HepG2 (cell line): Measurements from ENCODE around the gene RBBP5. TPM values are rescaled to one million over a fixed set of nuclear protein-coding genes. Genes with fewer than 3 reads are reported as not detected.

Experiments
- CBX5 ChIP-seq: sonication (generic); formaldehyde crosslinking; IDR thresholded peaks from 2 replicates; pipeline ENCODE4 v1.4.0; 2020; ENCODE audit warnings: missing genetic modification reagents, borderline replicate concordance
- DR1 ChIP-seq: sonication (generic); formaldehyde crosslinking; IDR thresholded peaks from 2 replicates; pipeline ENCODE4 v1.8.0; 2021; ENCODE audit warnings: mild to moderate bottlenecking, missing genetic modification reagents, inconsistent platforms
- HHEX ChIP-seq: IDR thresholded peaks from 2 replicates; pipeline ENCODE4 v1.6.1; 2016; ENCODE audit warnings: control low read depth
- HNF4A ChIP-seq: sonication (generic); formaldehyde crosslinking; IDR thresholded peaks from 2 replicates; pipeline ENCODE4 v1.4.0; 2020; ENCODE audit warnings: missing genetic modification reagents
- IRF2 ChIP-seq: IDR thresholded peaks from 2 replicates; pipeline ENCODE4 v1.6.1; 2018; ENCODE audit warnings: missing genetic modification reagents, missing compliant biosample characterization
- MBNL3 ChIP-seq: fragments of 250-450 bp; sonication (Bioruptor Pico); conservative IDR thresholded peaks from 2 replicates; pipeline ENCODE4 v1.8.0; 2022; ENCODE audit warnings: mild to moderate bottlenecking, inconsistent platforms
- MED1 ChIP-seq: sonication (generic); formaldehyde crosslinking; IDR thresholded peaks from 2 replicates; pipeline ENCODE4 v1.4.0; 2020; ENCODE audit warnings: missing genetic modification reagents
- RAD21 ChIP-seq: fragments of 450-650 bp; formaldehyde crosslinking; IDR thresholded peaks from 2 replicates; pipeline ENCODE4 v1.5.0; 2020; ENCODE audit warnings: mild to moderate bottlenecking
- SMARCC2 ChIP-seq: fragments of 450-650 bp; IDR thresholded peaks from 2 replicates; pipeline ENCODE4 v1.6.1; 2017; ENCODE audit warnings: antibody characterized with exemption, mild to moderate bottlenecking
- TBX2 ChIP-seq: sonication (generic); formaldehyde crosslinking; IDR thresholded peaks from 2 replicates; pipeline ENCODE4 v1.5.0; 2020; ENCODE audit warnings: missing genetic modification reagents, mild to moderate bottlenecking, borderline replicate concordance
- TEAD2 ChIP-seq: sonication (generic); formaldehyde crosslinking; IDR thresholded peaks from 2 replicates; pipeline ENCODE4 v1.9.0; 2021; ENCODE audit warnings: missing genetic modification reagents
- ZFAT ChIP-seq: sonication (generic); formaldehyde crosslinking; conservative IDR thresholded peaks from 2 replicates; pipeline ENCODE4 v1.8.1; 2023; ENCODE audit warnings: missing genetic modification reagents, inconsistent platforms
- ZFP36L2 ChIP-seq: sonication (generic); formaldehyde crosslinking; IDR thresholded peaks from 2 replicates; pipeline ENCODE4 v1.4.0; 2020; ENCODE audit warnings: missing genetic modification reagents
- ZNF121 ChIP-seq: sonication (generic); formaldehyde crosslinking; IDR thresholded peaks from 2 replicates; pipeline ENCODE4 v1.5.0; 2020; ENCODE audit warnings: mild to moderate bottlenecking, missing genetic modification reagents
- ZNF431 ChIP-seq: sonication (generic); formaldehyde crosslinking; IDR thresholded peaks from 2 replicates; pipeline ENCODE4 v1.9.0; 2022; ENCODE audit warnings: missing genetic modification reagents, low read depth, mild to moderate bottlenecking, borderline replicate concordance
- ZNF510 ChIP-seq: sonication (generic); formaldehyde crosslinking; IDR thresholded peaks from 2 replicates; pipeline ENCODE4 v1.4.0; 2020; ENCODE audit warnings: low read depth, mild to moderate bottlenecking, missing genetic modification reagents
- ZNF556 ChIP-seq: sonication (generic); formaldehyde crosslinking; IDR thresholded peaks from 2 replicates; pipeline ENCODE4 v1.4.0; 2020; ENCODE audit warnings: mild to moderate bottlenecking, missing genetic modification reagents, borderline replicate concordance
- ZNF781 ChIP-seq: sonication (generic); formaldehyde crosslinking; IDR thresholded peaks from 2 replicates; pipeline ENCODE4 v1.5.1; 2020; ENCODE audit warnings: borderline replicate concordance, mild to moderate bottlenecking, missing genetic modification reagents; ENCODE audit errors: not compliant biosample characterization
- ZNF788 ChIP-seq: sonication (generic); formaldehyde crosslinking; IDR thresholded peaks from 2 replicates; pipeline ENCODE4 v1.5.0; 2020; ENCODE audit warnings: mild to moderate bottlenecking, missing genetic modification reagents, borderline replicate concordance
- ZSCAN21 ChIP-seq: sonication (generic); formaldehyde crosslinking; IDR thresholded peaks from 2 replicates; pipeline ENCODE4 v1.8.0; 2022; ENCODE audit warnings: mild to moderate bottlenecking, missing genetic modification reagents, moderate library complexity, borderline replicate concordance
- ZSCAN30 ChIP-seq: sonication (generic); formaldehyde crosslinking; IDR thresholded peaks from 2 replicates; pipeline ENCODE4 v1.5.0; 2020; ENCODE audit warnings: mild to moderate bottlenecking, missing genetic modification reagents
- polyA plus RNA-seq, 8 experiments: library from polyadenylated mRNA; depleted of rRNA in 3 of 8; stranded (reverse) in 7 of 8; unstranded in 1 of 8; fragments of >200 nt; fragmentation: Illumina TruSeq in 4 of 8; extraction: Trizol in 4 of 8; gene quantifications; 2 replicates each; pipeline versions ENCODE4 v1.2.1 to v1.2.3, GENCODE V29; 2011 to 2016; ENCODE audit warnings: low read depth in 4 of 8, missing spikeins in 1 of 8, mixed read lengths in 1 of 8; ENCODE audit not compliant: insufficient read depth in 1 of 8
- total RNA-seq, 5 experiments: library from RNA; depleted of rRNA; stranded (reverse); fragments of >200 nt; fragmentation: Illumina TruSeq; extraction: Trizol; gene quantifications; 2 replicates each; pipeline ENCODE4 v1.2.3, GENCODE V29; 2016; ENCODE audit warnings: low read depth in 1 of 5
- TF ChIP-seq, protein P1 (sequence below): sonication (generic); formaldehyde crosslinking; IDR thresholded peaks from 2 replicates; pipeline ENCODE4 v1.4.0; 2020; ENCODE audit warnings: missing genetic modification reagents
- TF ChIP-seq, protein P2 (sequence below): sonication (generic); formaldehyde crosslinking; IDR thresholded peaks from 2 replicates; pipeline ENCODE4 v1.5.0; 2020; ENCODE audit warnings: mild to moderate bottlenecking, low read depth, missing genetic modification reagents, borderline replicate concordance
- TF ChIP-seq, protein P3 (sequence below): sonication (generic); formaldehyde crosslinking; IDR thresholded peaks from 2 replicates; pipeline ENCODE4; 2020; ENCODE audit warnings: missing genetic modification reagents, mild to moderate bottlenecking, borderline replicate concordance

RBBP5 gene
- total and polyA plus RNA-seq, 2 of the 13 experiments (the other 11 are each of a cell fraction or from before 2014, with no cell fraction given), result 6.6 to 17.1 TPM

DNA sequence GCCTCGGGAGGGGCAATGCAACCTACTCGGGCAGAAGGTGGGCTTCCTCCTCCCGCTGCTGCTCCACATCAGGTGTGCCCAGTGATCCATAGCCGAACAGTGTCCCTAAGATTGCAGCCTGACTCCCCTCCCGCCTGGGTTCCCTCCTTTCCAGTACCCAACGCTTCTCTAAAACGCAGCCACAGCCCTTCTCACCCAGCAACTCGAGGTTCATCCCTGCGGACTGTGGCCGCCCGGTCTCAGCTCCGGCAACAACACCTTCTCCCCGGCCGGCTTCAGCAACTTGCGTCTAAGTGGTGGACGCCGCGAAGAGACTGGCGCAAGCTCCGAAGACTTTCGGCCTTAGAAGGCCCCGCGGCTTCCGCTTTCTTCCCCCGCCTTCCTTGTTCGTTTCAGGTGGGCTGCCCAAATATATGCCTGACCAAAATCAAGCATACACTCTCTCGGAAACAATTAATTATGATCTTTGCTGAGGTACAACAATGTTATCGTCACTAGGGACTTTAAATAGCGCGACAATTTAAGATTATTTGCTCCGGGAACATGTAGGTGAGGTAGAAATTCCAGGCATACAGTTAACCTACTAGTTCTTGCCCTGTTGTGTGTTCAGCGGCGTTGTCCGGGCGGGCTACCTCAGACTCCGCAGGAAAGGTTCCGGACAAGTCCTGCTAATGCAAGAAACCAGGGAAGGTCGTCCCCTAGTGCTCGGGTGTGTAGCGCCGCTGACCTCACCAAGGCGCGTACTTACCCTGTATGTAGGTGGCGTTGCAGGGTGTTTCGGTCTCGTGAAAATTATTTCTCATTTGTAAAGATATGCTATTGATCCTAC is at the start of gene RBBP5 (continued):
- TF ChIP-seq MBNL3 (CRISPR knock-in tag) (no peak), ZFP36L2 (no peak), ZSCAN21 (CRISPR knock-in tag) (0 out of 2 replicates have a peak, but pooled peaks have one; percentile 51), ZNF431 (CRISPR knock-in tag) (no peak; the same call in 1 of the 2 replicates), HHEX (CRISPR knock-in tag) (no peak), TBX2 (CRISPR knock-in tag) (peak; percentile 67; the same call in 1 of the 2 replicates), ZNF781 (CRISPR knock-in tag) (peak; percentile 65), ZNF788 (peak; percentile 90), ZSCAN30 (CRISPR knock-in tag) (no peak), DR1 (peak; percentile 65), SMARCC2 (no peak), IRF2 (CRISPR knock-in tag) (peak; percentile 97), CBX5 (peak; percentile 97), RAD21 (CRISPR knock-in tag) (peak; percentile 64), ZNF510 (CRISPR knock-in tag) (no peak), HNF4A (CRISPR knock-in tag) (peak; percentile 38), ZFAT (CRISPR knock-in tag) (no peak), TEAD2 (CRISPR knock-in tag) (no peak), MED1 (CRISPR knock-in tag) (peak; percentile 71; the same call in 1 of the 2 replicates), ZNF556 (CRISPR knock-in tag) (peak; percentile 95), ZNF121 (CRISPR knock-in tag) (no peak)
- TF ChIP-seq, protein P1, sequence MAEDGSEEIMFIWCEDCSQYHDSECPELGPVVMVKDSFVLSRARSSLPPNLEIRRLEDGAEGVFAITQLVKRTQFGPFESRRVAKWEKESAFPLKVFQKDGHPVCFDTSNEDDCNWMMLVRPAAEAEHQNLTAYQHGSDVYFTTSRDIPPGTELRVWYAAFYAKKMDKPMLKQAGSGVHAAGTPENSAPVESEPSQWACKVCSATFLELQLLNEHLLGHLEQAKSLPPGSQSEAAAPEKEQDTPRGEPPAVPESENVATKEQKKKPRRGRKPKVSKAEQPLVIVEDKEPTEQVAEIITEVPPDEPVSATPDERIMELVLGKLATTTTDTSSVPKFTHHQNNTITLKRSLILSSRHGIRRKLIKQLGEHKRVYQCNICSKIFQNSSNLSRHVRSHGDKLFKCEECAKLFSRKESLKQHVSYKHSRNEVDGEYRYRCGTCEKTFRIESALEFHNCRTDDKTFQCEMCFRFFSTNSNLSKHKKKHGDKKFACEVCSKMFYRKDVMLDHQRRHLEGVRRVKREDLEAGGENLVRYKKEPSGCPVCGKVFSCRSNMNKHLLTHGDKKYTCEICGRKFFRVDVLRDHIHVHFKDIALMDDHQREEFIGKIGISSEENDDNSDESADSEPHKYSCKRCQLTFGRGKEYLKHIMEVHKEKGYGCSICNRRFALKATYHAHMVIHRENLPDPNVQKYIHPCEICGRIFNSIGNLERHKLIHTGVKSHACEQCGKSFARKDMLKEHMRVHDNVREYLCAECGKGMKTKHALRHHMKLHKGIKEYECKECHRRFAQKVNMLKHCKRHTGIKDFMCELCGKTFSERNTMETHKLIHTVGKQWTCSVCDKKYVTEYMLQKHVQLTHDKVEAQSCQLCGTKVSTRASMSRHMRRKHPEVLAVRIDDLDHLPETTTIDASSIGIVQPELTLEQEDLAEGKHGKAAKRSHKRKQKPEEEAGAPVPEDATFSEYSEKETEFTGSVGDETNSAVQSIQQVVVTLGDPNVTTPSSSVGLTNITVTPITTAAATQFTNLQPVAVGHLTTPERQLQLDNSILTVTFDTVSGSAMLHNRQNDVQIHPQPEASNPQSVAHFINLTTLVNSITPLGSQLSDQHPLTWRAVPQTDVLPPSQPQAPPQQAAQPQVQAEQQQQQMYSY (CRISPR knock-in tag), result no peak
- TF ChIP-seq, protein P2, sequence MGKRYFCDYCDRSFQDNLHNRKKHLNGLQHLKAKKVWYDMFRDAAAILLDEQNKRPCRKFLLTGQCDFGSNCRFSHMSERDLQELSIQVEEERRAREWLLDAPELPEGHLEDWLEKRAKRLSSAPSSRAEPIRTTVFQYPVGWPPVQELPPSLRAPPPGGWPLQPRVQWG (CRISPR knock-in tag), result no peak
- TF ChIP-seq, protein P3, sequence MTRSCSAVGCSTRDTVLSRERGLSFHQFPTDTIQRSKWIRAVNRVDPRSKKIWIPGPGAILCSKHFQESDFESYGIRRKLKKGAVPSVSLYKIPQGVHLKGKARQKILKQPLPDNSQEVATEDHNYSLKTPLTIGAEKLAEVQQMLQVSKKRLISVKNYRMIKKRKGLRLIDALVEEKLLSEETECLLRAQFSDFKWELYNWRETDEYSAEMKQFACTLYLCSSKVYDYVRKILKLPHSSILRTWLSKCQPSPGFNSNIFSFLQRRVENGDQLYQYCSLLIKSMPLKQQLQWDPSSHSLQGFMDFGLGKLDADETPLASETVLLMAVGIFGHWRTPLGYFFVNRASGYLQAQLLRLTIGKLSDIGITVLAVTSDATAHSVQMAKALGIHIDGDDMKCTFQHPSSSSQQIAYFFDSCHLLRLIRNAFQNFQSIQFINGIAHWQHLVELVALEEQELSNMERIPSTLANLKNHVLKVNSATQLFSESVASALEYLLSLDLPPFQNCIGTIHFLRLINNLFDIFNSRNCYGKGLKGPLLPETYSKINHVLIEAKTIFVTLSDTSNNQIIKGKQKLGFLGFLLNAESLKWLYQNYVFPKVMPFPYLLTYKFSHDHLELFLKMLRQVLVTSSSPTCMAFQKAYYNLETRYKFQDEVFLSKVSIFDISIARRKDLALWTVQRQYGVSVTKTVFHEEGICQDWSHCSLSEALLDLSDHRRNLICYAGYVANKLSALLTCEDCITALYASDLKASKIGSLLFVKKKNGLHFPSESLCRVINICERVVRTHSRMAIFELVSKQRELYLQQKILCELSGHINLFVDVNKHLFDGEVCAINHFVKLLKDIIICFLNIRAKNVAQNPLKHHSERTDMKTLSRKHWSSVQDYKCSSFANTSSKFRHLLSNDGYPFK (CRISPR knock-in tag), result peak; percentile 80; the same call in 1 of the 2 replicates
